HepG2 (cell line): Measurements from ENCODE around the gene SOBP. TPM values are rescaled to one million over a fixed set of nuclear protein-coding genes. Genes with fewer than 3 reads are reported as not detected.

Experiments used
- ATAC-seq: fragments of 200-7000 bp; cut with Tn5 transposase; 3 replicates; pipeline ENCODE4 v1.9.1; 2020; ENCODE audit warnings: mild to moderate bottlenecking, moderate library complexity
- BruUV-seq: library from RNA; stranded (reverse); fragments of 400-500 nt; replicated peaks from 2 replicates; lab custom pipeline; 2021; lab: Mats Ljungman, UMichigan
- CTCF ChIA-PET: fragments of 300-600 bp; formaldehyde crosslinking; extraction: SDS; loops from one replicate; lab custom pipeline; 2021; ENCODE audit warnings: low total read pairs, inconsistent platforms, low intra/inter-chr PET ratio; lab: Yijun Ruan, JAX
- POLR2A ChIA-PET: fragments of 350-600 bp; sonication (Branson Sonifier 250); formaldehyde crosslinking; loops from one replicate; lab custom pipeline; 2020; ENCODE audit warnings: antibody characterized with exemption, inconsistent platforms; lab: Yijun Ruan, JAX
- DNase-seq: peaks from one replicate; pipeline ENCODE4 v3.0.0-alpha.2; 2015; ENCODE audit warnings: low spot score
- FAIRE-seq: peaks from 3 replicates; lab custom pipeline; 2011; peaks lifted over from hg19 to GRCh38; lab: Jason Lieb, UNC
- H2AFZ ChIP-seq: one replicate; pipeline ENCODE4 v1.6.1; 2011; ENCODE audit warnings: low read length, inconsistent platforms
- H3K27ac ChIP-seq: fragments of 300-600 bp; 3 replicates; pipeline ENCODE4 v1.8.0; 2011; ENCODE audit warnings: mixed run types, mild to moderate bottlenecking, mixed read lengths, low read length, inconsistent platforms; ENCODE audit not compliant: insufficient read depth; ENCODE audit errors: extremely low read length
- H3K27me3 ChIP-seq, 2 experiments: fragments of 200-600 bp in 1 of 2; 2 replicates in 1 of 2; 3 replicates in 1 of 2; pipeline versions ENCODE4 v1.6.0 to v1.8.0; 2011; ENCODE audit warnings: low read length in 2 of 2, mild to moderate bottlenecking in 2 of 2, moderate library complexity in 2 of 2, inconsistent platforms in 1 of 2; ENCODE audit not compliant: insufficient read depth in 2 of 2, control insufficient read depth in 1 of 2
- H3K36me3 ChIP-seq, 2 experiments: fragments of 200-600 bp in 1 of 2; replicated peaks in 1 of 2; 2 replicates in 1 of 2; 3 replicates in 1 of 2; pipeline versions ENCODE4 v1.5.1 to v1.8.0; 2011; ENCODE audit warnings: low read length in 2 of 2, inconsistent platforms in 1 of 2; ENCODE audit not compliant: insufficient read depth in 2 of 2, control insufficient read depth in 1 of 2
- H3K4me1 ChIP-seq: 2 replicates; pipeline ENCODE4 v1.5.1; 2012; ENCODE audit warnings: low read length, inconsistent platforms; ENCODE audit not compliant: insufficient read depth
- H3K4me2 ChIP-seq: 2 replicates; pipeline ENCODE4 v1.6.0; 2011; ENCODE audit warnings: low read depth, low read length, inconsistent platforms
- H3K4me3 ChIP-seq, 3 experiments: fragments of 200-600 bp in 1 of 3; sonication (generic), shearing (Covaris generic) in 1 of 3; replicated peaks in 1 of 3; 2 replicates each; pipeline ENCODE4 v1.5.1; 2011 to 2016; ENCODE audit warnings: low read length in 3 of 3, inconsistent platforms in 2 of 3, low read depth in 2 of 3, mild to moderate bottlenecking in 2 of 3, control low read depth in 1 of 3, mixed read lengths in 1 of 3; ENCODE audit not compliant: insufficient read depth in 1 of 3
- H3K79me2 ChIP-seq: one replicate; pipeline ENCODE4 v1.6.1; 2011; ENCODE audit warnings: low read length, inconsistent platforms; ENCODE audit not compliant: insufficient read depth
- H3K9ac ChIP-seq: 2 replicates; pipeline ENCODE4 v1.6.0; 2011; ENCODE audit warnings: mild to moderate bottlenecking, low read depth, low read length, inconsistent platforms; ENCODE audit not compliant: insufficient read depth
- H3K9me3 ChIP-seq: 2 replicates; pipeline ENCODE4 v1.5.1; 2012; ENCODE audit warnings: mild to moderate bottlenecking, low read length
- H4K20me1 ChIP-seq: 2 replicates; pipeline ENCODE4 v1.6.0; 2011; ENCODE audit warnings: inconsistent platforms, mild to moderate bottlenecking, low read length, moderate library complexity; ENCODE audit not compliant: insufficient read depth
- NR1H2 ChIP-seq: sonication (generic); formaldehyde crosslinking; IDR thresholded peaks from 2 replicates; pipeline ENCODE4 v1.8.1; 2022; ENCODE audit warnings: low read depth, missing genetic modification reagents, borderline replicate concordance
- ZFX ChIP-seq: sonication (generic); formaldehyde crosslinking; IDR thresholded peaks from 2 replicates; pipeline ENCODE4 v1.4.0; 2020; ENCODE audit warnings: mild to moderate bottlenecking, low read depth, missing genetic modification reagents, moderate library complexity
- ZNF687 ChIP-seq: sonication (generic); formaldehyde crosslinking; IDR thresholded peaks from 2 replicates; pipeline ENCODE4 v1.5.1; 2020; ENCODE audit warnings: mild to moderate bottlenecking, missing genetic modification reagents, moderate library complexity
- ZNF83 ChIP-seq: sonication (generic); formaldehyde crosslinking; IDR thresholded peaks from 2 replicates; pipeline ENCODE4 v1.4.0; 2020; ENCODE audit warnings: missing genetic modification reagents, mild to moderate bottlenecking, borderline replicate concordance
- WGBS: methylation state at CpG from one replicate; pipeline ENCODE4 v1.1.6; 2017; ENCODE audit warnings: low lambda C conversion rate; 5-methylcytosine and 5-hydroxymethylcytosine counted together
- in situ Hi-C: cut with HindIII; loops from 2 replicates; pipeline ENCODE4 v1.10.0; 2017; ENCODE audit warnings: low pct_unique_long_range_greater_than_20kb; ENCODE audit not compliant: extremely low pct_ligation_motif_present
- intact Hi-C: fragments of 100-400 bp; cut with micrococcal nuclease; formaldehyde crosslinking; loops from one replicate; pipeline ENCODE4 v1.10.0; 2022; ENCODE audit not compliant: unreplicated experiment
- polyA plus RNA-seq, 8 experiments: library from polyadenylated mRNA; depleted of rRNA in 3 of 8; stranded (reverse) in 7 of 8; unstranded in 1 of 8; fragments of >200 nt; fragmentation: Illumina TruSeq in 4 of 8; extraction: Trizol in 4 of 8; gene quantifications; 2 replicates each; pipeline versions ENCODE4 v1.2.1 to v1.2.3, GENCODE V29; 2011 to 2016; ENCODE audit warnings: low read depth in 4 of 8, missing spikeins in 1 of 8, mixed read lengths in 1 of 8; ENCODE audit not compliant: insufficient read depth in 1 of 8
- total RNA-seq, 5 experiments: library from RNA; depleted of rRNA; stranded (reverse); fragments of >200 nt; fragmentation: Illumina TruSeq; extraction: Trizol; gene quantifications; 2 replicates each; pipeline ENCODE4 v1.2.3, GENCODE V29; 2016; ENCODE audit warnings: low read depth in 1 of 5

SOBP gene
- total and polyA plus RNA-seq, 2 of the 13 experiments (the other 11 are each of a cell fraction or from before 2014, with no cell fraction given): 1.5 to 6.9 TPM

- TF ChIP-seq ZNF687 (CRISPR knock-in tag): no peak
Measured at GRCh38 chr6:107695061-107695720, 205.3 kb downstream of the SOBP start (continued).

GRCh38 chr6:107697682-107698081 lies 207.8 kb downstream of the SOBP start:
- ChIA-PET POLR2A (no interaction called here), CTCF (no interaction called here)
- WGBS: 16% methylated on average over 5 of the region's 5 CpGs
- no peak for ATAC-seq
- H3K4me3 ChIP-seq: no peak overlapping the region
- no peak for FAIRE-seq
- no peak overlapping the region for H2AFZ ChIP-seq
- H3K9me3 ChIP-seq: no peaks in the 10 kb centered on the region
- DNase-seq: no peak
- H3K27ac ChIP-seq: no peak overlapping the region
- BruUV-seq: no TSS peak
- no peaks in the 10 kb centered on the region for H3K36me3 ChIP-seq
- H4K20me1 ChIP-seq: no peaks in the 10 kb centered on the region
- peaks cover 11% of the 10 kb centered on the region for H3K4me1 ChIP-seq
- H3K9ac ChIP-seq: no peak overlapping the region
- intact Hi-C loops: no loop called here
- no peaks in the 10 kb centered on the region for H3K79me2 ChIP-seq
- TF ChIP-seq ZNF83 (CRISPR knock-in tag): no peak
- TF ChIP-seq NR1H2 (CRISPR knock-in tag): no peak
- no peak for TF ChIP-seq ZFX (CRISPR knock-in tag)
- H3K4me2 ChIP-seq: no peak overlapping the region
- H3K27me3 ChIP-seq: peaks cover 2 to 15% of the 10 kb centered on the region in 2 experiments; a peak in 2 of 5 replicates
- in situ Hi-C loops: no loop called here
